AG09309 (cell line): Measurements from ENCODE around the gene SAMD10.
"Not testable (repeated sequence)": the region's sequence is repeated elsewhere in the genome, so short reads cannot be mapped to it uniquely, and the experiment has no call there.

Experiments
- DNase-seq: peaks from one replicate; pipeline ENCODE4 v3.0.0-alpha.2; 2010; ENCODE audit warnings: low read depth
- H3K4me3 ChIP-seq: 2 replicates; pipeline ENCODE4 v1.5.1; 2011; ENCODE audit warnings: mild to moderate bottlenecking, low read depth, low read length, moderate library complexity; ENCODE audit not compliant: control insufficient read depth
- TF ChIP-seq, protein P1 (sequence below): IDR thresholded peaks from 2 replicates; pipeline ENCODE4 v1.5.1; 2011; ENCODE audit warnings: mild to moderate bottlenecking, low read depth, low read length, inconsistent platforms; ENCODE audit not compliant: insufficient read depth, control insufficient read depth; ENCODE audit errors: missing control alignments

The SAMD10 gene

GRCh38 chr20:63973160-63973479 is 6.3 kb downstream of the SAMD10 start:
- DNase-seq = no peak
- TF ChIP-seq, protein P1, sequence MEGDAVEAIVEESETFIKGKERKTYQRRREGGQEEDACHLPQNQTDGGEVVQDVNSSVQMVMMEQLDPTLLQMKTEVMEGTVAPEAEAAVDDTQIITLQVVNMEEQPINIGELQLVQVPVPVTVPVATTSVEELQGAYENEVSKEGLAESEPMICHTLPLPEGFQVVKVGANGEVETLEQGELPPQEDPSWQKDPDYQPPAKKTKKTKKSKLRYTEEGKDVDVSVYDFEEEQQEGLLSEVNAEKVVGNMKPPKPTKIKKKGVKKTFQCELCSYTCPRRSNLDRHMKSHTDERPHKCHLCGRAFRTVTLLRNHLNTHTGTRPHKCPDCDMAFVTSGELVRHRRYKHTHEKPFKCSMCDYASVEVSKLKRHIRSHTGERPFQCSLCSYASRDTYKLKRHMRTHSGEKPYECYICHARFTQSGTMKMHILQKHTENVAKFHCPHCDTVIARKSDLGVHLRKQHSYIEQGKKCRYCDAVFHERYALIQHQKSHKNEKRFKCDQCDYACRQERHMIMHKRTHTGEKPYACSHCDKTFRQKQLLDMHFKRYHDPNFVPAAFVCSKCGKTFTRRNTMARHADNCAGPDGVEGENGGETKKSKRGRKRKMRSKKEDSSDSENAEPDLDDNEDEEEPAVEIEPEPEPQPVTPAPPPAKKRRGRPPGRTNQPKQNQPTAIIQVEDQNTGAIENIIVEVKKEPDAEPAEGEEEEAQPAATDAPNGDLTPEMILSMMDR = no peak
- no peak overlapping the region for H3K4me3 ChIP-seq

- H3K4me3 ChIP-seq = no peak overlapping the region
Measured at GRCh38 chr20:63972312-63973159, 6.9 kb downstream of the SAMD10 start.

DNA sequence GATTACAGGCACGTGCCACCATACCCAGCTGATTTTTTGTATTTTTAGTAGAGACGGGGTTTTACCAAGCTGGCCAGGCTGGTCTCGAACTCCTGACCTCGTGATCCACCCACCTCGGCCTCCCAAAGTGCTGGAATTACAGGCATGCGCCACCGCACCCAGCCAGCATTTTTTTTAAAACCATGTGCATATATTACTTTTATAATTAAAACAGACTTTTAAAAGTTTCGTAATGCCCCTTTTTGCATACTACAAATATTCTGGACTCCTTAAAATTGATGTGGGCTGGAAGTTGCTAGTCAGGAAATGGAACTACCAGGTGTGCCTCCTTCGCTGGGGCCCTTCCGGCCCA is 7.5 kb downstream of the SAMD10 start:
- not testable (repeated sequence) for DNase-seq, H3K4me3 ChIP-seq

More at GRCh38 chr20:63972312-63973159, 6.9 kb downstream of the SAMD10 start:
- TF ChIP-seq, protein P1 = no peak
- no peak for DNase-seq

DNA sequence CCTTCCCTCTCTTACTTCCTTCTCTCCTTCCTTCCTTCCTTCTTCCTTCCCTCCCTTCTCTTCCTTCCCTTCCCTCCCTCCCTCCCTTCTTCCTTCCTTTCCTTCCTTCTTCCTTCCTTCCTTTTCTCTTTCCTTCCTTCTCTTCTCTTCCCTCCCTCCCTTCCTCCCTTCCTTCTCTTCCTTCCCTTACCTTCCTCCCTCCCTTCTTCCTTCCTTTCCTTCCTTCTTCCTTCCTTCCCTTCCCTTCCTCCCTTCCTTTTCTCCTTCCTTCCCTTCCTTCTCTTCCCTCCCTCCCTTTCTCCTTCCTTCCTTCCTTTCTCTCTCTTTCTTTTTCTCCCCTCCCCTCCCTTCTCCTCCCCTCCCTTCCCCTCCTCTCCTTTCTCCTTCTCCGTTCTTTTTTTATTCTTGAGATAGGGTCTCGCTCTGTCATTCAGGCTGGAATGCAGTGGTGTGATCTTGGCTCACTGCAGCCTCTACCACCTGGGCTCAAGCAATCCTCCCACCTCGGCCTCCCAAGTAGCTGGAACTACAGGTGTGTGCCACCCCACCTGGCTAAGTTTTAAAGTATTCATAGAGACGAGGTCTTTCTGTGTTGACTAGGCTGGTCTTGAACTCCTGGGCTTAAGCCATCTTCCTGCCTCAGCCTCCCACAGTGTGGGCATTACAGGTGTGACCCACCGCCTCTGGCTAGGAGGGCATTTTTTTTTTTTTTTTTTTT is 8.6 kb downstream of the SAMD10 start:
- TF ChIP-seq, protein P1 = no peak
- no peak for DNase-seq
- no peak overlapping the region for H3K4me3 ChIP-seq

DNA sequence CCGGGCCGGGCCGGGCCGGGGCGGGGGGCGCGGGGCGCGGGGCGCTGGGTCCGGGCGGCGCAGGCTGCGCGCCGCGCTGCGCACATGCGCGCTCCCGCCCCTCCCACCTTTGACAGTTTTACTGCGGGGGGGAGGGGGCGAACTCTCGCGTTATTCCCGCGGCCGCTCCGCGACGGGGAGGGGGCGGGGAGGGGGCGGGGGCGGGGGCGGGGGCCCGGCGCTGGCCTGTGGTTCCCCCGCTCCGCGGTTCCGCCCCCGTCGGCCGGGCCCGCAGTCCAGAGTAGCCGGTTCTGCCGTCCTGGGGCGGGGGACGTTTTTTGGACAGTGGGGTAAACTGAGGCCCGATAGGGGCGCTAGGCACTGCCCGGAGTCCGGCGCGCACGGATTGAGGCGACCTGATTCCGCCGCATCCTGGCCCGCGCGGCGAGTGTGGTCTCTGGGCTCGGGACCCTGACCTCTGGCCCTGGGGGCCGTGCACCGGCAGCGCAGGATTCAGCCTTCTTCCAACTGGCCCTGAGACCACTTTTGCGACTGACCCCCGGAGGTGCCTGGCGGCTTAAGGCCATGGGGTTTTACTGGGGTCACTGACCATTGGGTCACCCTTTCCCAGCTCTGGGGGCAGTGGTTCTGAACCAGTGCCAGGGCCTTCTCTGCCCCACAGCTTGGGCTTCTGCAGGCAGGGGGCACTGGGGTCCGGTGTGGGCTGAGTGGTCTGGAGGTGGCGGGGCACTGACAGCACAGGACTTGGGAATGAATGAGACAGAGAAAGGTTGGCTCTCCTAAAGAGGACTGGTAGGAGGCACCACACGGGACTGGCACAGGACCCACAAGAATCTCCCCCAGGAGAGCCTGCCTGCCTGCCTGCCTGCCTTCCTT is 9.4 kb downstream of the SAMD10 start, which contains the start of gene ZNF512B:
TSS of gene ZNF512B (minus strand) at position 93 of the 876 bp plus-strand sequence. CDS start 1,980 bp downstream, outside the sequence.
- peak within 1 kb of the TSS; percentile 65 for H3K4me3 ChIP-seq
- TF ChIP-seq, protein P1 = no peak
- no peak for DNase-seq

DNA sequence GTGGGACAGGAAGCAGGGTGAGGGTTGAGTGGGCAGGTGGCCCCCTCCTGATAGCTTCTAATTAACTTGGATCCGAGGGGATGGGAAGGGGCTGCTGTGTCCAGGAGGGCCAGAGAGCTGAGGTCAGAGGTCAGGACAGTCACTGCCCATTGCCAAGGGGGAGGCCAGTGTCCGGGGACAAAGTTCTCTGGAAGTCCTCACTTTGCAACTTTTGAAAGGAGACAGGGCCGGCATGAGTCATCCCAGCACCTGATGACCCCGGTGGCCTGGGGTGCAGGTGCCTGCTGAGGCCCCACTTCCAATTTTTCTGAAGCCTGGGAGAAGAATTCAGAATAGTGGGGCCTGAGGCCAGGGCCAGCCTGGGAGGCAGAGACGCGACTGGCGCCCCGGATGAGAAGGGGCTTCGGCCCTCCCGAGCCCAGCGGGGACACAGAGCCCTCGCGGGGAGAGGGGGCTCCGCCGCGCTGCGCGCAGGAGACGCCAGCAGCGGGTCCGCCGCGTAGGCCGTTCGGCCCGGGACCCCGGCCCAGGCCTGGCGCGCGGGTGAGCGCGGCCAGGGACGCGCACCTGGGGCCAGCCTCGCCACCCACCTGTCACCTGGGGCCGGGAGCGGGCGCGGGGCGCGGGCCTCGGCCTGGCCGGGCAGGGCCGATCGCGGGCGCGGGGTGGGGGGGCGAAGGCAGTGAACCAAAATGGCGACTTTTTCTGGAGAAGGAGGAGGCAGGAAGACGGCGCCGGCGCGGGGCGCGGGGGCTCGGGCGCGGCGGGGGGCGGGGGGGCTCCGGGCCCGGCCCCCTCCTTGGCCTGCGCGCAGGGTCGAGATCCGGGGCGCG is 10.3 kb downstream of the SAMD10 start:
- peak overlapping the region; percentile 65 for H3K4me3 ChIP-seq
- no peak for DNase-seq
- TF ChIP-seq, protein P1 = no peak
